Measurements from ENCODE around the gene TRIM52. TPM values are rescaled to one million over a fixed set of nuclear protein-coding genes. Genes with fewer than 3 reads are reported as not detected.

The TRIM52 gene
- total RNA-seq, 1 experiment from 2014 or later = 9.3 TPM

DNA sequence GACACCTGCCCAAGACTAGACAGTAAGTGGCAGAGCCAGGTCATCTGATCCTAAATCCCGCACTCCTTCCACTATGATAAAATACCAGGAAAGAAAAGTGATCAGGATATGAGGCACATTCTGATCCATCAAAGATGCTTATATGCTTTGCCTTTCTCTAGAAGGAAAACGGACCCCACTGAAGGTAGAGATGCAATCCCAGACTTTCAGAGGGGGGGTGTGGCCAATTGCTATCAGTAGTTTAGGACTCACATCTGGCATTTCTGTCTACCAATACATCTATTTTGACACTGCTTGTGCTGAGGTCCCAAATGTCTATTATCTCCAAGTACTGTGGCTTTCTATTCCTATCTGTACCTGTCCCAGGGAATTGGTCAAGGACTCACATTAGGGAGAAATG lies 1.7 kb downstream of the TRIM52 start:
- DNase-seq (ENCODE audit: low read depth, low spot score) (no peak), ATAC-seq (no peak)
- ChIA-PET POLR2A (interaction anchor here (0.6 kb wide), 1 partner anchor 144 kb away, joined by 3 read pairs; no protein-coding TSS in a partner anchor), CTCF (no interaction called here)
- H3K36me3 ChIP-seq (ENCODE audit: control insufficient read depth, insufficient read depth, low read length) = peaks cover 11% of the 10 kb centered on the region
- TF ChIP-seq REST (IDR thresholded peaks at IDR 0.05; ENCODE audit: insufficient read depth in 1 of 2, low read depth in 2 of 2, low read length in 1 of 2) = no peak
- TF ChIP-seq POLR2AphosphoS5 (IDR thresholded peaks at IDR 0.05; ENCODE audit: low read depth, low read length) = no peak; the same call in 1 of the 2 replicates
- no peak for TF ChIP-seq CTCF (IDR thresholded peaks at IDR 0.05)
- TF ChIP-seq SIN3A (IDR thresholded peaks at IDR 0.05; ENCODE audit: borderline replicate concordance, insufficient read depth, low read depth, low read length) = no peak
- no peak for TF ChIP-seq TCF7L2 (IDR thresholded peaks at IDR 0.05; ENCODE audit: low read depth, low read length)
- peak overlapping the region; percentile 71 to 78 for H3K4me3 ChIP-seq (ENCODE audit: low read depth in 2 of 2, low read length in 2 of 2)
- in situ Hi-C loops (cut with HindIII; ENCODE audit: low pct_unique_long_range_greater_than_20kb, low sequenced_read_pairs) (no loop called here), intact Hi-C loops (cut with micrococcal nuclease; ENCODE audit: unreplicated experiment) (no loop called here)
- BruUV-seq (replicated peaks) = no TSS peak
- peaks cover 31% of the 10 kb centered on the region for H3K4me1 ChIP-seq (ENCODE audit: control insufficient read depth, insufficient read depth, low read length)
- H3K9me3 ChIP-seq (ENCODE audit: control insufficient read depth, insufficient read depth, low read depth, low read length) = no peaks in the 10 kb centered on the region
- H3K27me3 ChIP-seq (ENCODE audit: control insufficient read depth, insufficient read depth, low read length) = no peaks in the 10 kb centered on the region
- peak overlapping the region; percentile 90 for H3K27ac ChIP-seq (ENCODE audit: low read length)

DNA sequence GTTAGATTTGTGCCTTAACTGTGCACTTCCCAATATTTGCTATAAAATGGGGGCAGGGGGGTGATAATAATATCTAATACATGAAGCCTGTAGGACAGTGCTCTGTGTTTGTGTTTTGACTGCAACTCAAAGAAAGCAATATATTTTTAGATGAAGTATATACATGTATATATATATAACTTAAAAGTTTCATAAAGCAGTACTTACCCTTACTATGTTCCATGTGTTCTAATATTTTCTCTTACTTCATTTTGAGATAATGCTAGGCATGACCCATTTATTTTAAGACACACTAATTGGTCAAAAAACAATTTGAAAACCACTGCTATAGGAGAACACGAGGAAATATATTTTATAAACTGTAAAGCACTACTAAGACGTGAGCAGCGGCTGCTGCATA lies 2.4 kb downstream of the TRIM52 start:
- CTCF ChIA-PET = no interaction called here
- in situ Hi-C loops (cut with HindIII; ENCODE audit: low pct_unique_long_range_greater_than_20kb, low sequenced_read_pairs) = no loop called here

More for the DNA sequence above, 2.4 kb downstream of the TRIM52 start:
- Histone ChIP-seq H3K9me3 (ENCODE audit: control insufficient read depth, insufficient read depth, low read depth, low read length) (no peaks in the 10 kb centered on the region), H3K27me3 (ENCODE audit: control insufficient read depth, insufficient read depth, low read length) (no peaks in the 10 kb centered on the region), H3K4me3 (ENCODE audit: low read depth in 2 of 2, low read length in 2 of 2) (peak overlapping the region; percentile 71 to 78), H3K27ac (ENCODE audit: low read length) (peak overlapping the region; percentile 26; the same call in 1 of the 2 replicates), H3K36me3 (ENCODE audit: control insufficient read depth, insufficient read depth, low read length) (peaks cover 11% of the 10 kb centered on the region), H3K4me1 (ENCODE audit: control insufficient read depth, insufficient read depth, low read length) (peaks cover 31% of the 10 kb centered on the region)
- no peak for TF ChIP-seq TCF7L2 (IDR thresholded peaks at IDR 0.05; ENCODE audit: low read depth, low read length)
- no peak for TF ChIP-seq SIN3A (IDR thresholded peaks at IDR 0.05; ENCODE audit: borderline replicate concordance, insufficient read depth, low read depth, low read length)
- TF ChIP-seq POLR2AphosphoS5 (IDR thresholded peaks at IDR 0.05; ENCODE audit: low read depth, low read length) = no peak
- no peak for TF ChIP-seq REST (IDR thresholded peaks at IDR 0.05; ENCODE audit: insufficient read depth in 1 of 2, low read depth in 2 of 2, low read length in 1 of 2)
- TF ChIP-seq CTCF (IDR thresholded peaks at IDR 0.05) = no peak
- intact Hi-C loops (cut with micrococcal nuclease; ENCODE audit: unreplicated experiment) = no loop called here
- DNase-seq (ENCODE audit: low read depth, low spot score) (no peak), ATAC-seq (no peak)
- POLR2A ChIA-PET = no interaction called here
- no TSS peak for BruUV-seq (replicated peaks)
